Glutamatergic neuron (in vitro differentiated cells): ENCODE measurements around the gene NAA80. TPM values are rescaled to one million over a fixed set of nuclear protein-coding genes. Genes with fewer than 3 reads are reported as not detected.

Experiments
- DNase-seq: peaks from one replicate; pipeline ENCODE4 v3.0.0; 2022
- H3K27ac Mint-ChIP-seq: one replicate; pipeline ENCODE4 v1.8.0; 2020; ENCODE audit warnings: mild to moderate bottlenecking, mixed read lengths, inconsistent platforms; ENCODE audit not compliant: unreplicated experiment
- H3K27me3 Mint-ChIP-seq: one replicate; pipeline ENCODE4 v1.8.0; 2020; ENCODE audit warnings: mild to moderate bottlenecking, moderate library complexity, mixed read lengths, inconsistent platforms; ENCODE audit not compliant: unreplicated experiment
- H3K36me3 Mint-ChIP-seq: one replicate; pipeline ENCODE4 v1.8.0; 2020; ENCODE audit warnings: mild to moderate bottlenecking, mixed read lengths, inconsistent platforms; ENCODE audit not compliant: unreplicated experiment
- H3K4me1 Mint-ChIP-seq: one replicate; pipeline ENCODE4 v1.8.0; 2020; ENCODE audit warnings: mild to moderate bottlenecking, low read depth, mixed read lengths, inconsistent platforms; ENCODE audit not compliant: unreplicated experiment
- H3K4me3 Mint-ChIP-seq: one replicate; pipeline ENCODE4 v1.8.0; 2020; ENCODE audit warnings: mild to moderate bottlenecking, mixed read lengths, inconsistent platforms; ENCODE audit not compliant: unreplicated experiment
- H3K9me3 Mint-ChIP-seq: one replicate; pipeline ENCODE4 v1.8.0; 2020; ENCODE audit warnings: mild to moderate bottlenecking, moderate library complexity, mixed read lengths, inconsistent platforms; ENCODE audit not compliant: unreplicated experiment
- total RNA-seq: library from RNA; stranded (reverse); fragmentation: NEBNext Ultra II Directional; extraction: Animal tissue kit (Norgen Biotek cat#: 25700); gene quantifications from one replicate; pipeline ENCODE4 v1.2.1, GENCODE V29; 2021; ENCODE audit not compliant: unreplicated experiment
- TF ChIP-seq, protein P1 (sequence below): fragments of 200-600 bp; sonication (generic); IDR thresholded peaks from one replicate; pipeline ENCODE4 v1.5.0; 2021; ENCODE audit not compliant: partially characterized antibody, unreplicated experiment

The NAA80 gene
- total RNA-seq, 1 donor from 2014 or later: 13.3 TPM

DNA sequence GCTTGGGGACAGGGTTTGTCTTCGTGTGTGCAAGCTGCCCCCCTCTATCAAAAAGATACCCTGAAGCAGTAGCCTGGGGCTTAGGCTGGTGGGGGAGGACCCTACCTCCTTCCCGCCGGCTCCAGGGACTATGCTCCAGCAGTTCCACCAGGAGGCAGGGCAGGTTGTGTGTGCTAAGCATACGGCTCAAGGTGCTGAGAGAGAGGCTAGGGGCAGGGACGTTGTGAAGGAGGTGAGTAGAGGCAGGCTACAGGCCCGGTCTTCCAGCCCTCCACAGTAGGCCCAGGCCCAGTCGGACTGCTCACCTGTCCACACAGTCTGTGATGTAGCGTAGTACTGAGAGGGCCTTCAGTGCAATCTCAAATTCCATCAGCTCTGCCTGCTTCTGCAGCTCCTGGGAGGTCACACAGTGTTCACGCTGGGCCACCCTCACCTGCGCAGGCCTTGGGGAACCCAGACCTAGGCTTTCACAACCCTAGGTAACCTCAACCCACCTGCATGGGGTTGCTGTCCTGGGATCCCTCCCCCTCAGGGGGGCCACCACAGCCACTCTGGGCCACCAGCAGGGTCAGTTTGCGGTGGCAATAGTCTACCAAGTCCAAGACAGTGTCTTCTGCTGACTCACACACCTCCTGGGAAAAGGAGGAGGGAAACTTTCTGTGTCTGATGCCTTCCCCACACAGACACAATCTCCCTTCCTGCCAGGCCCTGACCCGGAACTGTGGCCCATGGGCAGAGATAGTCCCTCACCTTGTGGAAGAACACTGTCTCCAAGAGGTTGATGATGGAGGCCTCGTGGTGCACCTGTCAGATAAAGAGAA, 43.8 kb upstream of the NAA80 start:
- TF ChIP-seq, protein P1, sequence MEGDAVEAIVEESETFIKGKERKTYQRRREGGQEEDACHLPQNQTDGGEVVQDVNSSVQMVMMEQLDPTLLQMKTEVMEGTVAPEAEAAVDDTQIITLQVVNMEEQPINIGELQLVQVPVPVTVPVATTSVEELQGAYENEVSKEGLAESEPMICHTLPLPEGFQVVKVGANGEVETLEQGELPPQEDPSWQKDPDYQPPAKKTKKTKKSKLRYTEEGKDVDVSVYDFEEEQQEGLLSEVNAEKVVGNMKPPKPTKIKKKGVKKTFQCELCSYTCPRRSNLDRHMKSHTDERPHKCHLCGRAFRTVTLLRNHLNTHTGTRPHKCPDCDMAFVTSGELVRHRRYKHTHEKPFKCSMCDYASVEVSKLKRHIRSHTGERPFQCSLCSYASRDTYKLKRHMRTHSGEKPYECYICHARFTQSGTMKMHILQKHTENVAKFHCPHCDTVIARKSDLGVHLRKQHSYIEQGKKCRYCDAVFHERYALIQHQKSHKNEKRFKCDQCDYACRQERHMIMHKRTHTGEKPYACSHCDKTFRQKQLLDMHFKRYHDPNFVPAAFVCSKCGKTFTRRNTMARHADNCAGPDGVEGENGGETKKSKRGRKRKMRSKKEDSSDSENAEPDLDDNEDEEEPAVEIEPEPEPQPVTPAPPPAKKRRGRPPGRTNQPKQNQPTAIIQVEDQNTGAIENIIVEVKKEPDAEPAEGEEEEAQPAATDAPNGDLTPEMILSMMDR: no peak
- peaks cover 27% of the 10 kb centered on the region for H3K27me3 Mint-ChIP-seq
- peaks cover 15% of the 10 kb centered on the region for H3K4me1 Mint-ChIP-seq
- H3K36me3 Mint-ChIP-seq: peaks cover 4% of the 10 kb centered on the region
- H3K27ac Mint-ChIP-seq: no peak overlapping the region
- no peak overlapping the region for H3K4me3 Mint-ChIP-seq
- H3K9me3 Mint-ChIP-seq: peaks cover 17% of the 10 kb centered on the region
- no peak for DNase-seq

DNA sequence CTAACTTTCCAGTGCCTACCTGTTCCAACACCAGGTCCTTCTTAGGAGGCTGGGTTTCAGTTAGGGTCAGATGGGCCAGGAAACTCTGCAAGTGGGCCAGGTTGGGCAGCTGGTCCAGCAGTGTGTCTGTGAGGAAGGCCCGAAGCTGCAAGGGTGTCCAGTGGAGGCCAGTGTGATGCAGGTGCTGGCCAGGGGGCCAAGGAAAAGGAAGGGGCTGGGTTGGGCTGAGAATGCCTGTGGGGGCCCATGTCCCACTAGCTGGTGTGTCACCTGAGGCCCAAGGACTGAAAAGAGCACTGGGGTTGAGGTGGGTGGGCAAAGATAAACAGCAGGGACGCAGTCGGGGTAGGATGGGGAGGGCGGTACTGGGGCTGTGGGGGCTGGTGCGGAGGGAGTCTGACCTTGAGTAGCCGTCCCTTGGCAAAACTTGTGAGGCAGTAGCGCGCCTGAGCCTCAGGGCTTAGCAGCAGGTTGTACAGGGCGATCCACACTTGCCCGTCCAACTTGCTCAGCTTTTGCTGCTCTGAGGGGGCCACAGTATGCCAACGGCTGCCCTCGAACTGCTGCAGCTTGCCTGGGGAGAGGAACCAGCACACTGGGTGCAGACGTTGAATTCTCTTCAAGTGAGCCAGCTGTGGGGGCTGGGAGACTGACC, 42.9 kb upstream of the NAA80 start:
- TF ChIP-seq, protein P1: no peak
- Mint-ChIP-seq H3K4me1 (peaks cover 15% of the 10 kb centered on the region), H3K27me3 (peaks cover 27% of the 10 kb centered on the region), H3K9me3 (peaks cover 17% of the 10 kb centered on the region), H3K27ac (no peak overlapping the region), H3K4me3 (no peak overlapping the region), H3K36me3 (peaks cover 4% of the 10 kb centered on the region)
- no peak for DNase-seq

DNA sequence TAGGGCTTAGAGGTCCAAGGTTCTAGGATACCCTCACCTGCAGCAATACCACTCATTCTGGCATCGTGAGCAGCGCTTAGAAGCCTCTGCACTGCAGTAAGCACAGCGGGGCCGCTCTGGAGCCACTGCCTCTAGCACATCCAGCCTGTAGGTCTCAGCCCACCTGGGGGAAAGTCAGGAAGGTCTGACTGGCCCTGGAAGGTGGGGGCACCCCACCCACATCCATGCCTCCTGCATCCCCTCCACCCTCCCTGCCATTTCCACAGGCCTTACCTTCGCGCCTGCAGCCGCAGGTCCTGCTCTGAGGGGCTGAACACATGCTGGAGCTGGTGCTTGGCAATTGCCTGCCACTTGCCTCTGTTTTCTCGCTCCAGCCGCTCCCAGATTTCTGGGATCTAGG, 42.3 kb upstream of the NAA80 start:
- Mint-ChIP-seq H3K9me3 (peaks cover 18% of the 10 kb centered on the region), H3K36me3 (peaks cover 4% of the 10 kb centered on the region), H3K27me3 (peaks cover 29% of the 10 kb centered on the region), H3K27ac (no peak overlapping the region), H3K4me1 (peaks cover 15% of the 10 kb centered on the region), H3K4me3 (no peak overlapping the region)
- DNase-seq: no peak
- TF ChIP-seq, protein P1: no peak

DNA sequence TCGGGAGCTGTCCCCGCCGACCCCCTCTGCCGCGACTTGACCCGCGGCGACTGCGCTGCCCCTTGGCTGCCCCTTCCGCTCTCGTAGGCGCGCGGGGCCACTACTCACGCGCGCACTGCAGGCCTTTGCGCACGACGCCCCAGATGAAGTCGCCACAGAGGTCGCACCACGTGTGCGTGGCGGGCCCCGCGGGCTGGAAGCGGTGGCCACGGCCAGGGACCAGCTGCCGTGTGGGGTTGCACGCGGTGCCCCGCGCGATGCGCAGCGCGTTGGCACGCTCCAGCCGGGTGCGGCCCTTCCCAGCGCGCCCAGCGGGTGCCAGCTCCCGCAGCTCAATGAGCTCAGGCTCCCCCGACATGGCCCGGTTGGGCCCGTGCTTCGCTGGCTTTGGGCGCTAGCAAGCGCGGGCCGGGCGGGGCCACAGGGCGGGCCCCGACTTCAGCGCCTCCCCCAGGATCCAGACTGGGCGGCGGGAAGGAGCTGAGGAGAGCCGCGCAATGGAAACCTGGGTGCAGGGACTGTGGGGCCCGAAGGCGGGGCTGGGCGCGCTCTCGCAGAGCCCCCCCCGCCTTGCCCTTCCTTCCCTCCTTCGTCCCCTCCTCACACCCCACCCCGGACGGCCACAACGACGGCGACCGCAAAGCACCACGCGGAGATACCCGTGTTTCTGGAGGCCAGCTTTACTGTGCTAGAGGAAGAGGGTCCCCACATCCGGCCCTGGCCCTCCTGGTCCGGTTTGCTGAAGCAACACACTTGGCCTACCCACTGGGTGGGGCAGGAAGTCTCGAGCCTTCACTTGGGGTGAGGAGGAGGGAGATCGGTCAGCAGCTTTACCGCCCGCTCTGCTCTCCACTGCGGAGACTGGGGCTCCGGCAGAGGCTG, 41.5 kb upstream of the NAA80 start, which contains the start of gene RASSF1:
TSS of gene RASSF1 (minus strand) at position 389 of the 882 bp plus-strand sequence. CDS start at position 358, 31 bp downstream.
- Mint-ChIP-seq H3K4me3 (peak within 1 kb of the TSS; percentile 69), H3K27ac (no peak within 1 kb of the TSS), H3K9me3 (peaks cover 21% of the 10 kb centered on the region), H3K4me1 (peaks cover 20% of the 10 kb centered on the region), H3K27me3 (peaks cover 32% of the 10 kb centered on the region), H3K36me3 (peaks cover 4% of the 10 kb centered on the region)
- TF ChIP-seq, protein P1: no peak
- DNase-seq: no peak
